ENCODE results near the gene SPCS2.

Gene SPCS2

GRCh38 chr11:74950374-74950969 lies 1.4 kb downstream of the SPCS2 start:
- TF ChIP-seq, protein P1, sequence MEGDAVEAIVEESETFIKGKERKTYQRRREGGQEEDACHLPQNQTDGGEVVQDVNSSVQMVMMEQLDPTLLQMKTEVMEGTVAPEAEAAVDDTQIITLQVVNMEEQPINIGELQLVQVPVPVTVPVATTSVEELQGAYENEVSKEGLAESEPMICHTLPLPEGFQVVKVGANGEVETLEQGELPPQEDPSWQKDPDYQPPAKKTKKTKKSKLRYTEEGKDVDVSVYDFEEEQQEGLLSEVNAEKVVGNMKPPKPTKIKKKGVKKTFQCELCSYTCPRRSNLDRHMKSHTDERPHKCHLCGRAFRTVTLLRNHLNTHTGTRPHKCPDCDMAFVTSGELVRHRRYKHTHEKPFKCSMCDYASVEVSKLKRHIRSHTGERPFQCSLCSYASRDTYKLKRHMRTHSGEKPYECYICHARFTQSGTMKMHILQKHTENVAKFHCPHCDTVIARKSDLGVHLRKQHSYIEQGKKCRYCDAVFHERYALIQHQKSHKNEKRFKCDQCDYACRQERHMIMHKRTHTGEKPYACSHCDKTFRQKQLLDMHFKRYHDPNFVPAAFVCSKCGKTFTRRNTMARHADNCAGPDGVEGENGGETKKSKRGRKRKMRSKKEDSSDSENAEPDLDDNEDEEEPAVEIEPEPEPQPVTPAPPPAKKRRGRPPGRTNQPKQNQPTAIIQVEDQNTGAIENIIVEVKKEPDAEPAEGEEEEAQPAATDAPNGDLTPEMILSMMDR (IDR thresholded peaks at IDR 0.05): no peak

GRCh38 chr11:74951226-74951625 lies 2.2 kb downstream of the SPCS2 start:
- TF ChIP-seq, protein P1 (IDR thresholded peaks at IDR 0.05): no peak

DNA sequence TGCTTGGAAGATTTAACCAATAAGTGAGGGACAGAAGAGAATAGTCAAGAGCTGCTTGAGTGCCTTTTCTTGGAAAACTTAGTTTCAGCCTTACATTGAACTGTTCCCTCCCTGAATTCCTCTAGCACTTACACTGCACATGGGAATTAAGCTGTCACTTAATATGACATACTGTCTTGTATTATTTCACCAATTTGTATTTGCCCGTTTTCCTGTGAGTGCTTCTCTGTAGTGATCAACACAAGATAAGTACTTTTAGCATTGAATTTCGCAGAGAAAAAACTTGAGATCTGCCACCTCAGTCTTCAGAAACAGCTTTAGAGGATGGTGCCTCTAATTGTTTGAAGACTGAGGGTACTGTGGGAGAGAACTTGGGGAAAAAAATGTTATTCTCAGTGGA lies 3.7 kb downstream of the SPCS2 start:
- TF ChIP-seq, protein P1 (IDR thresholded peaks at IDR 0.05): no peak

- TF ChIP-seq, protein P1 (IDR thresholded peaks at IDR 0.05): no peak
Measured at GRCh38 chr11:74953451-74953850, 4.4 kb downstream of the SPCS2 start.

DNA sequence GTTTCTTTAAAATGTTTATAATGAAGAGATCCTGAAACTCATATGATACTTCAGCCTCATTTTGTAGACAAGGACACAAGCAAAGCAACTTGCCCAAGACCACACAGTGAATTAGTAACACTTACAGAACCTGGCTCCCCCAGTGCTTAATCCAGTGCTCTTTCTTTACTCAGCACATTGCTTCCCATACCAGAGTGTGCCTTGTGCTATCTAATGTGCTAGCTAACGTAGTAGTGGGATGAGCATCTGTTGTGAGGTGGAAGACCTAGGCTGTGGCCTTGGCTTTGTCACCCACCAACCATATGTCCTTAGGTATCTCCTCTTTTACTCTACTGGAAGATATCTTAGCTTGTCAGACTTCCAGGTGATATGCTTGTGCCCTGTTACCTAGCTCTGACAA lies 5.1 kb downstream of the SPCS2 start:
- TF ChIP-seq, protein P1 (IDR thresholded peaks at IDR 0.05): no peak

DNA sequence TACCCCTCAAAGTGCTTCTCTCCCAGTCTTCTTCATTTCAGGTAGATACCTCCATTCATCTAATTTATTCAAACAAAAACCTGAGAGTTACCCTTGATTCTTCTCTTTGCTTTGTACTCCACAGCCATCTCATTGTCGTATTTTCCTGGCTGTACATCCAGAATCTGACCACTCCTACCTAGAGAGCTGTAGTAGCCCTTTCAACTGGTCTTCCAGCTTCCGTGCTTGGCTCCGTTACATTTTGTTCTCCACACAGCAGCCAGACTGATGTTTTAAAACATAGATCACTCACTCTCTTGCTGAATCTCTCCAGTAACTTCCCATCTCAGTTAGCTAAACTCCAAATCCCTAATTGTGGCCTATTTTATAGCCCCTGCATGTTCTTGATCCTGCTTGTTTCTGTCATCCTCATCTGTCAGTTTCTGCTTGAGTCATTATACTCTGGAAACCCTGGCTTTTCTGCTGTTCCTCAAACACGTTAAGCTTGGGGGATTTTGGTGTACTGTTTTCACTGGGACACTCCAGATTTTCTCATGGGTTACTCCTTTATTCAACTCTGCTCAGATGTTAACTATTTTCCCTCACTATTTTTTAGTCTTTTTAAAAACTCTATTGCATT lies 7.4 kb downstream of the SPCS2 start:
- TF ChIP-seq, protein P1 (IDR thresholded peaks at IDR 0.05): no peak

DNA sequence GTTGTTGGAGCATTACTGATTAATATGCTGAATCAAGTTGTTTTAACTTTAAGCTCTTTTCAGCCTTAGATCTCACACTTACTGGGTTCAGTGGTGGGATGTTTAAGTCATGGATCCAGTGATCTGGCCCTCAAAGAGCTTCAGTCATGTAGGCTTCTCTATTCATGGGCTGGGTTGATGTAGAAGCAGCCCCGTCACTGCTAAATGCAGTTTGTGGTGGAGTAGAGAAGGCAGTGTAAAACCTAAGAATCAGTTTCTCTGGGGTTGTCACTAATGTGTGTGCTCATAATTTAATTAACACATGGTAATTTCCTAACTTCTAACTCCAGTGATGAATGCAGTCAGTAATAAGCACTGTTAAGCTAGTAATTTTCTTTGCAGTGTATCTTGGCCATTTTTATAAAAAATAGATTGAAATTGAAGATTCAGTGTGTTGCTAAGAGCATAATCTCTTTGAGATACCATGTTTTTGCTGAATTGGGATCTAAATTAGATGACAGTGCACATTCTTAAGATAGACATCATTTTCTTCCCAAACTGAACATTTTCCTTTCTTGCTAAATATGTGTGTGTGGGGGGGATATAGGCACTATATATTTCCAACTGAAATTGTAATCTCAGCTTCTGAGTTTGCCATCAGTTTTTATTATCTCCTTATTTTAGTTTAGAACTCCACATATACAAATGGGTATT lies 9.0 kb downstream of the SPCS2 start:
- TF ChIP-seq, protein P1 (IDR thresholded peaks at IDR 0.05): no peak
